ENCODE results near the gene OSBPL5. TPM values are rescaled to one million over a fixed set of nuclear protein-coding genes. Genes with fewer than 3 reads are reported as not detected.

The OSBPL5 gene
- total RNA-seq, 1 donor from 2014 or later: 3.6 TPM

GRCh38 chr11:3154001-3154599 is 11.0 kb downstream of the OSBPL5 start:
- ATAC-seq: no peak

GRCh38 chr11:3153291-3153861 is 11.7 kb downstream of the OSBPL5 start:
- DNase-seq (ENCODE audit: low spot score): no peak

More at GRCh38 chr11:3154001-3154599, 11.0 kb downstream of the OSBPL5 start:
- no peak for DNase-seq (ENCODE audit: low spot score)

GRCh38 chr11:3152471-3153110 is 12.5 kb downstream of the OSBPL5 start:
- DNase-seq (ENCODE audit: low spot score): no peak

More at GRCh38 chr11:3153291-3153861, 11.7 kb downstream of the OSBPL5 start:
- ATAC-seq: no peak

GRCh38 chr11:3150726-3151125 is 14.4 kb downstream of the OSBPL5 start:
- ATAC-seq (no peak), DNase-seq (ENCODE audit: low spot score) (no peak)

More at GRCh38 chr11:3152471-3153110, 12.5 kb downstream of the OSBPL5 start:
- ATAC-seq: no peak

GRCh38 chr11:3149852-3150188 is 15.3 kb downstream of the OSBPL5 start:
- no peak for DNase-seq (ENCODE audit: low spot score)
- no peak for ATAC-seq

GRCh38 chr11:3148990-3149851 is 15.9 kb downstream of the OSBPL5 start:
- DNase-seq (ENCODE audit: low spot score): no peak
- ATAC-seq: no peak

- no peak for ATAC-seq
These were observed 16.7 kb downstream of the OSBPL5 start for GRCh38 chr11:3148255-3148989.

GRCh38 chr11:3147626-3148025 is 17.5 kb downstream of the OSBPL5 start:
- DNase-seq (ENCODE audit: low spot score): no peak
- ATAC-seq: no peak

More at GRCh38 chr11:3148255-3148989, 16.7 kb downstream of the OSBPL5 start:
- no peak for DNase-seq (ENCODE audit: low spot score)

GRCh38 chr11:3147257-3147619 is 17.9 kb downstream of the OSBPL5 start:
- DNase-seq (ENCODE audit: low spot score) (no peak), ATAC-seq (no peak)

- DNase-seq (ENCODE audit: low spot score): no peak
- no peak for ATAC-seq
These were observed 18.4 kb downstream of the OSBPL5 start for GRCh38 chr11:3146612-3147256.

- ATAC-seq: no peak
- DNase-seq (ENCODE audit: low spot score): no peak
These were observed 19.9 kb downstream of the OSBPL5 start for GRCh38 chr11:3145206-3145520.

GRCh38 chr11:3144296-3145205 is 20.6 kb downstream of the OSBPL5 start:
- DNase-seq (ENCODE audit: low spot score): no peak

GRCh38 chr11:3143136-3143880 is 21.8 kb downstream of the OSBPL5 start:
- ATAC-seq (no peak), DNase-seq (ENCODE audit: low spot score) (no peak)

More at GRCh38 chr11:3144296-3145205, 20.6 kb downstream of the OSBPL5 start:
- no peak for ATAC-seq

GRCh38 chr11:3140291-3140603 is 24.9 kb downstream of the OSBPL5 start:
- DNase-seq (ENCODE audit: low spot score): no peak

GRCh38 chr11:3139481-3140290 is 25.4 kb downstream of the OSBPL5 start:
- no peak for DNase-seq (ENCODE audit: low spot score)
- no peak for ATAC-seq

More at GRCh38 chr11:3140291-3140603, 24.9 kb downstream of the OSBPL5 start:
- ATAC-seq: no peak

GRCh38 chr11:3139086-3139440 is 26.0 kb downstream of the OSBPL5 start:
- DNase-seq (ENCODE audit: low spot score): no peak
- ATAC-seq: no peak

- DNase-seq (ENCODE audit: low spot score): no peak
These were observed 26.7 kb downstream of the OSBPL5 start for GRCh38 chr11:3138178-3139085.

More at GRCh38 chr11:3138178-3139085, 26.7 kb downstream of the OSBPL5 start:
- ATAC-seq: no peak
